IMR-90 (cell line): ENCODE data around the gene CTCF. TPM values are rescaled to one million over a fixed set of nuclear protein-coding genes. Genes with fewer than 3 reads are reported as not detected.

Experiments used
- ATAC-seq: fragments of 200-7000 bp; cut with Tn5 transposase; 2 replicates; pipeline ENCODE4 v1.9.1; 2020; ENCODE audit warnings: low read depth, mild to moderate bottlenecking, moderate library complexity
- BruUV-seq: library from RNA; stranded (reverse); fragments of 400-500 nt; replicated peaks from 2 replicates; lab custom pipeline; 2021; lab: Mats Ljungman, UMichigan
- CTCF ChIA-PET: fragments of 300-600 bp; formaldehyde crosslinking; extraction: SDS; loops from one replicate; lab custom pipeline; 2021; ENCODE audit warnings: antibody characterized with exemption; lab: Yijun Ruan, JAX
- POLR2A ChIA-PET: fragments of 300-600 bp; sonication (Branson Sonifier 250); formaldehyde crosslinking; loops from one replicate; lab custom pipeline; 2022; ENCODE audit warnings: antibody characterized with exemption; ENCODE audit not compliant: unreplicated experiment; lab: Charles Lee
- DNase-seq: peaks from one replicate; pipeline ENCODE4 v3.0.0; 2013
- H2AFZ ChIP-seq: replicated peaks from 2 replicates; pipeline ENCODE3; 2013; ENCODE audit warnings: low read length, mild to moderate bottlenecking; ENCODE audit not compliant: poor library complexity
- H2AK5ac ChIP-seq: 2 replicates; pipeline ENCODE4 v1.6.1; 2013; ENCODE audit warnings: low read depth, low read length, inconsistent platforms
- H2AK9ac ChIP-seq: replicated peaks from 2 replicates; pipeline ENCODE3; 2013; ENCODE audit warnings: mild to moderate bottlenecking, low read depth, low read length, moderate library complexity; ENCODE audit not compliant: poor library complexity
- H2BK120ac ChIP-seq: 2 replicates; pipeline ENCODE4 v1.6.1; 2013; ENCODE audit warnings: low read depth, low read length, inconsistent platforms
- H2BK15ac ChIP-seq: 3 replicates; pipeline ENCODE4 v1.6.1; 2013; ENCODE audit warnings: low read depth, low read length, inconsistent platforms
- H2BK20ac ChIP-seq: 2 replicates; pipeline ENCODE4 v1.6.1; 2013; ENCODE audit warnings: low read depth, mild to moderate bottlenecking, inconsistent platforms, low read length, moderate library complexity
- H2BK5ac ChIP-seq: 2 replicates; pipeline ENCODE4 v1.6.1; 2013; ENCODE audit warnings: mild to moderate bottlenecking, low read depth, low read length, inconsistent platforms; ENCODE audit not compliant: poor library complexity, severe bottlenecking
- H3K14ac ChIP-seq: replicated peaks from 2 replicates; pipeline ENCODE4 v1.6.1; 2013; ENCODE audit warnings: low read depth, low read length, inconsistent platforms
- H3K18ac ChIP-seq: 2 replicates; pipeline ENCODE4 v1.6.1; 2013; ENCODE audit warnings: low read depth, low read length, control low read depth
- H3K23ac ChIP-seq: 2 replicates; pipeline ENCODE4 v1.6.1; 2013; ENCODE audit warnings: low read depth, low read length, inconsistent platforms
- H3K27ac ChIP-seq: 2 replicates; pipeline ENCODE4 v1.5.1; 2013; ENCODE audit warnings: mild to moderate bottlenecking, control low read depth, low read length; ENCODE audit not compliant: insufficient read depth
- H3K27me3 ChIP-seq: 2 replicates; pipeline ENCODE4 v1.6.1; 2013; ENCODE audit warnings: low read length; ENCODE audit not compliant: control insufficient read depth, insufficient read depth
- H3K36me3 ChIP-seq: 2 replicates; pipeline ENCODE4 v1.6.1; 2013; ENCODE audit warnings: low read length, mixed read lengths; ENCODE audit not compliant: control insufficient read depth, insufficient read depth
- H3K4ac ChIP-seq: 2 replicates; pipeline ENCODE4 v1.6.1; 2013; ENCODE audit warnings: low read depth, low read length, inconsistent platforms
- H3K4me1 ChIP-seq: 2 replicates; pipeline ENCODE4 v1.6.1; 2013; ENCODE audit warnings: low read length, mixed read lengths; ENCODE audit not compliant: control insufficient read depth, insufficient read depth
- H3K4me2 ChIP-seq: 2 replicates; pipeline ENCODE4 v1.6.1; 2013; ENCODE audit warnings: low read depth, mild to moderate bottlenecking, control low read depth, low read length, moderate library complexity
- H3K4me3 ChIP-seq: 2 replicates; pipeline ENCODE4 v1.5.1; 2013; ENCODE audit warnings: low read depth, mild to moderate bottlenecking, control low read depth, low read length, moderate library complexity; ENCODE audit not compliant: insufficient read depth
- H3K56ac ChIP-seq: 2 replicates; pipeline ENCODE4 v1.6.1; 2013; ENCODE audit warnings: low read length, inconsistent platforms; ENCODE audit not compliant: insufficient read depth; ENCODE audit errors: extremely low read depth
- H3K79me1 ChIP-seq, 2 experiments: 2 replicates each; pipeline ENCODE4 v1.6.1; 2013; ENCODE audit warnings: low read length in 2 of 2, inconsistent platforms in 1 of 2, low read depth in 1 of 2
- H3K9ac ChIP-seq: 2 replicates; pipeline ENCODE4 v1.6.1; 2013; ENCODE audit warnings: low read depth, low read length, control low read depth
- H3K9me1 ChIP-seq: 2 replicates; pipeline ENCODE4 v1.6.1; 2013; ENCODE audit warnings: low read length, inconsistent platforms; ENCODE audit not compliant: insufficient read depth
- H3K9me3 ChIP-seq: 2 replicates; pipeline ENCODE4 v1.6.1; 2013; ENCODE audit warnings: low read length; ENCODE audit not compliant: control insufficient read depth, insufficient read depth
- H4K20me1 ChIP-seq: 2 replicates; pipeline ENCODE4 v1.6.1; 2013; ENCODE audit warnings: low read length, inconsistent platforms; ENCODE audit not compliant: insufficient read depth
- H4K5ac ChIP-seq: 2 replicates; pipeline ENCODE4 v1.6.1; 2013; ENCODE audit warnings: mild to moderate bottlenecking, low read depth, low read length, control low read depth
- H4K8ac ChIP-seq, 2 experiments: 2 replicates each; pipeline ENCODE4 v1.6.1; 2013; ENCODE audit warnings: low read depth in 2 of 2, low read length in 2 of 2, control low read depth in 1 of 2, inconsistent platforms in 1 of 2
- H4K91ac ChIP-seq: 2 replicates; pipeline ENCODE4 v1.6.1; 2013; ENCODE audit warnings: low read depth, low read length, inconsistent platforms; ENCODE audit not compliant: insufficient read depth
- BHLHE40 ChIP-seq: fragments of 150-350 bp; IDR thresholded peaks from 2 replicates; pipeline ENCODE4 v1.6.1; 2016; ENCODE audit warnings: mild to moderate bottlenecking, low read depth, low read length
- CEBPB ChIP-seq: IDR thresholded peaks from 2 replicates; pipeline ENCODE4 v1.6.1; 2012; ENCODE audit warnings: low read depth, low read length, improper control_type of control experiment
- CHD1 ChIP-seq: IDR thresholded peaks from 2 replicates; pipeline ENCODE4 v1.6.1; 2012; ENCODE audit warnings: low read depth, low read length, improper control_type of control experiment
- CTCF ChIP-seq: conservative IDR thresholded peaks from 2 replicates; pipeline ENCODE4 v1.5.1; 2012; ENCODE audit warnings: mild to moderate bottlenecking, low read depth, low read length, improper control_type of control experiment
- ELK1 ChIP-seq: fragments of 150-350 bp; IDR thresholded peaks from 2 replicates; pipeline ENCODE4 v1.6.1; 2016; ENCODE audit warnings: low read depth, mild to moderate bottlenecking, low read length, moderate library complexity, borderline replicate concordance
- FOS ChIP-seq: fragments of 150-350 bp; IDR thresholded peaks from 2 replicates; pipeline ENCODE4 v1.6.1; 2016; ENCODE audit warnings: low read depth, low read length
- MAFK ChIP-seq: IDR thresholded peaks from 2 replicates; pipeline ENCODE4 v1.6.1; 2012; ENCODE audit warnings: low read depth, low read length, improper control_type of control experiment
- MAZ ChIP-seq: IDR thresholded peaks from 2 replicates; pipeline ENCODE4 v1.6.1; 2012; ENCODE audit warnings: low read depth, mild to moderate bottlenecking, low read length, improper control_type of control experiment, moderate library complexity, borderline replicate concordance
- MXI1 ChIP-seq: IDR thresholded peaks from 2 replicates; pipeline ENCODE4 v1.6.1; 2012; ENCODE audit warnings: low read depth, mild to moderate bottlenecking, low read length, moderate library complexity, borderline replicate concordance
- NFE2L2 ChIP-seq: fragments of 150-350 bp; IDR thresholded peaks from 2 replicates; pipeline ENCODE4 v1.6.1; 2016; ENCODE audit warnings: low read depth, mild to moderate bottlenecking, low read length
- POLR2A ChIP-seq: IDR thresholded peaks from 2 replicates; pipeline ENCODE4 v1.6.1; 2012; ENCODE audit warnings: mild to moderate bottlenecking, low read depth, low read length
- RAD21 ChIP-seq: IDR thresholded peaks from 2 replicates; pipeline ENCODE4 v1.6.1; 2012; ENCODE audit warnings: low read length, improper control_type of control experiment
- RCOR1 ChIP-seq: IDR thresholded peaks from 2 replicates; pipeline ENCODE4 v1.6.1; 2012; ENCODE audit warnings: mild to moderate bottlenecking, low read length, improper control_type of control experiment; ENCODE audit not compliant: insufficient replicate concordance
- RFX5 ChIP-seq: IDR thresholded peaks from 2 replicates; pipeline ENCODE4 v1.8.0; 2012; ENCODE audit warnings: low read depth, mild to moderate bottlenecking, low read length, moderate library complexity
- SMC3 ChIP-seq: fragments of 150-350 bp; IDR thresholded peaks from 2 replicates; pipeline ENCODE4 v1.6.1; 2016; ENCODE audit warnings: low read depth, mild to moderate bottlenecking, antibody characterized with exemption, low read length, moderate library complexity
- USF2 ChIP-seq: fragments of 150-350 bp; IDR thresholded peaks from 2 replicates; pipeline ENCODE4 v1.6.1; 2017; ENCODE audit warnings: mild to moderate bottlenecking, antibody characterized with exemption, low read length, low read depth
- WGBS, 2 experiments: methylation state at CpG; one replicate each; pipeline versions ENCODE4 v1.1.5 to v1.1.7; 2013; ENCODE audit warnings: missing lambda C conversion rate in 2 of 2; ENCODE audit not compliant: insufficient read length in 1 of 2; ENCODE audit errors: extremely low coverage in 2 of 2; 5-methylcytosine and 5-hydroxymethylcytosine counted together
- dilution Hi-C: fragments of 300-500 bp; cut with HindIII; formaldehyde crosslinking; loops from one replicate; pipeline ENCODE4 v1.14.3; 2018; ENCODE audit warnings: low sequenced_read_pairs; ENCODE audit not compliant: unreplicated experiment
- in situ Hi-C: fragments of 300-500 bp; cut with MboI; formaldehyde crosslinking; loops from 3 replicates; pipeline ENCODE4 v1.14.3; 2019; ENCODE audit warnings: low sequenced_read_pairs, inconsistent platforms, mixed read lengths
- intact Hi-C: fragments of 100-400 bp; cut with micrococcal nuclease; formaldehyde crosslinking; loops from 2 replicates; pipeline ENCODE4 v1.10.0; 2022
- polyA plus RNA-seq, 3 experiments: library from polyadenylated mRNA; depleted of rRNA; stranded (reverse); fragments of >200 nt; gene quantifications; 2 replicates each; pipeline ENCODE4 v1.2.3, GENCODE V29; 2012; ENCODE audit warnings: low replicate concordance in 1 of 3
- total RNA-seq: library from RNA; depleted of rRNA; stranded (reverse); fragments of >200 nt; gene quantifications from 2 replicates; pipeline ENCODE4 v1.2.3, GENCODE V29; 2012

Gene CTCF
- total and polyA plus RNA-seq, 2 of the 4 experiments (the other 2 are of a cell fraction): 16.1 to 22.8 TPM

GRCh38 chr16:67664258-67664657 lies 101.9 kb downstream of the CTCF start:
- DNase-seq: no peak

More at GRCh38 chr16:67664258-67664657, 101.9 kb downstream of the CTCF start:
- CTCF ChIA-PET: interaction anchor here (1.5 kb wide), 1 partner anchor 143 kb away, joined by 4 read pairs; no protein-coding TSS in a partner anchor
- TF ChIP-seq FOS (no peak), POLR2A (no peak), BHLHE40 (no peak), MAFK (no peak), SMC3 (no peak), CEBPB (no peak), NFE2L2 (no peak), MXI1 (no peak), CHD1 (no peak), ELK1 (no peak), USF2 (no peak), CTCF (no peak), RCOR1 (no peak), RFX5 (no peak), MAZ (no peak), RAD21 (no peak)
- Histone ChIP-seq H3K9me1 (no peaks in the 10 kb centered on the region), H3K9ac (no peak overlapping the region), H3K56ac (no peak overlapping the region), H3K4me1 (peaks cover 12% of the 10 kb centered on the region), H3K4me3 (no peak overlapping the region), H3K36me3 (peaks cover 2% of the 10 kb centered on the region; the same call in 1 of the 2 replicates), H2AK9ac (no peak overlapping the region), H2BK20ac (no peak overlapping the region), H3K27me3 (no peaks in the 10 kb centered on the region), H4K91ac (no peak overlapping the region), H4K8ac (no peak overlapping the region), H2BK5ac (no peak overlapping the region), H3K18ac (no peak overlapping the region), H3K14ac (no peak overlapping the region), H3K9me3 (no peaks in the 10 kb centered on the region), H2BK120ac (no peak overlapping the region), H3K23ac (no peak overlapping the region), H3K79me1 (peaks cover 4 to 20% of the 10 kb centered on the region in 2 experiments), H3K4ac (no peak overlapping the region), H2AFZ (no peak overlapping the region), H4K20me1 (peaks cover 2% of the 10 kb centered on the region), H3K27ac (no peak overlapping the region), H2BK15ac (no peak overlapping the region), H2AK5ac (no peak overlapping the region), H3K4me2 (no peak overlapping the region), H4K5ac (no peak overlapping the region)
- ATAC-seq: no peak
- intact Hi-C loops: no loop called here
- no TSS peak for BruUV-seq
- POLR2A ChIA-PET: no interaction called here
- 77% methylated on average over 3 of the region's 4 CpGs; no CpG with 5 or more reads in 1 of the 2 experiments for WGBS, 2 experiments
- in situ Hi-C loops: loop anchor here (10.0 kb wide), 1 partner anchor 139 kb away; the partner anchor contains the start of gene RIPOR1
- dilution Hi-C loops: no loop called here
